SKM-1 (cell line): ENCODE data around the gene PCDHGB4.
"Not testable (repeated sequence)": the region's sequence is repeated elsewhere in the genome, so short reads cannot be mapped to it uniquely, and the experiment has no call there.

Experiments used
- DNase-seq: peaks from one replicate; lab custom pipeline; 2025; ENCODE audit not compliant: unreplicated experiment; lab: John Stamatoyannopoulos, UW

The PCDHGB4 gene

GRCh38 chr5:141387557-141388311 lies at the start of gene PCDHGB4:
TSS of gene PCDHGB4 (plus strand) at chr5:141387698. CDS start at chr5:141387885, 187 bp downstream.
- DNase-seq = not testable (repeated sequence)

DNA sequence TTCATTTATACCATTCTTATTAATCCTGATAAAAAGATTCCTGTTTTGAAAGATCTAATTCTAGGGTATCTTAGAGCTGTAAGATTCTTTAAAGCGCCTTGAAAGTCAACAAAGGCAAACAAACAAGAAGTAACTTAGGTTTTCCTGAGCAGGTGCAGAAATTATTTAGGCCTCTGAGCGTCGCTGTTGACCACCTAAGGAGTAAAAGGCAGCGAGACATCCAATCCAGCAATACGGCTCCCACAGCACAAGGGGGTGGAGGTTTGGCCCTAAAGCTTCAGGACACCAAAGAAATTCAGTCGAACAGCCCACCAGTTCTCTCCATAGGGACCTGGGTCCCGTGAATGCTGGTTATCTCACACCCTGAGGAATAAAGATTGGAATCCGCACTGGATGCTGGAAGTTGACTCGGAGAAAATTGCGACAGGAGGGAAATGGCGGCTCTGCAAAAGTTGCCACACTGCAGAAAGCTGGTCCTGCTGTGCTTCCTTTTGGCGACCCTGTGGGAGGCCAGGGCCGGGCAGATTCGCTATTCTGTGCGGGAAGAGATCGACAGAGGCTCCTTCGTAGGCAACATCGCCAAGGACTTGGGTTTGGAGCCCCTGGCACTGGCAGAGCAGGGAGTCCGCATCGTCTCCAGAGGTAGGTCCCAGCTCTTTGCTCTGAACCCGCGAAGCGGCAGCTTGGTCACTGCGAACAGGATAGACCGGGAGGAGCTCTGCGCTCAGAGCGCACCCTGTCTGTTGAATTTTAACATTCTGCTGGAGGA lies 48.8 kb upstream of the PCDHGB4 start, which contains the start of gene PCDHGA2:
Gene PCDHGA2, plus strand, starts transcription at position 223 of the 769 bp plus-strand sequence.
- DNase-seq = no peak

DNA sequence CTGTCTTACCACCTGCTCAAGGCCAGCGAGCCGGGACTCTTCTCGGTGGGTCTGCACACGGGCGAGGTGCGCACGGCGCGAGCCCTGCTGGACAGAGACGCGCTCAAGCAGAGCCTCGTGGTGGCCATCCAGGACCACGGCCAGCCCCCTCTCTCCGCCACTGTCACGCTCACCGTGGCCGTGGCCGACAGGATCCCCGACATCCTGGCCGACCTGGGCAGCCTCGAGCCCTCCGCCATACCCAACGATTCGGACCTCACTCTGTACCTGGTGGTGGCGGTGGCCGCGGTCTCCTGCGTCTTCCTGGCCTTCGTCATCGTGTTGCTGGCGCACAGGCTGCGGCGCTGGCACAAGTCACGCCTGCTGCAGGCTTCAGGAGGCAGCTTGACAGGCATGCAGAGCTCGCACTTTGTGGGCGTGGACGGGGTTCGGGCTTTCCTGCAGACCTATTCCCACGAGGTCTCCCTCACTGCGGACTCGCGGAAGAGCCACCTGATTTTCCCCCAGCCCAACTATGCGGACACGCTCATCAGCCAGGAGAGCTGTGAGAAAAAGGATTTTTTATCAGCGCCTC lies 46.6 kb upstream of the PCDHGB4 start:
- not testable (repeated sequence) for DNase-seq

DNA sequence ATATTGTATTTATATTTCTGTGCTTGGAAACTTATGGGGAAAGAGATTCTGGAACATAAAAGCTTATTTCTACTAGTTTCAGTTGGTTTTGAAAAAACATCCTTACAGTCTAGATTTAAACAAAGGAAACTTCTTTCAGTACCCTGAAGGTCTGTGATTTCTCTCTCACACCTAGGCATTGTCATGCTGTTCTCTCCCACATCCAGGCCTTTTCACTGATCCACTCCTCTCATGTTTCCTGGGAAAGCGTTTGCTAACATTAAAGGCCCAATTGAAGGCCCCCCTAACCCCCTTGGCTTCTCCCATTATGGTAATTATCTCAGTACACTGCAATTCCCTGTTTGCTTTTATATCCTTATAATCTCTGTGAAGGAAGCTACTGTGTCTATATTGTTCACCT lies 44.7 kb upstream of the PCDHGB4 start:
- DNase-seq = no peak

DNA sequence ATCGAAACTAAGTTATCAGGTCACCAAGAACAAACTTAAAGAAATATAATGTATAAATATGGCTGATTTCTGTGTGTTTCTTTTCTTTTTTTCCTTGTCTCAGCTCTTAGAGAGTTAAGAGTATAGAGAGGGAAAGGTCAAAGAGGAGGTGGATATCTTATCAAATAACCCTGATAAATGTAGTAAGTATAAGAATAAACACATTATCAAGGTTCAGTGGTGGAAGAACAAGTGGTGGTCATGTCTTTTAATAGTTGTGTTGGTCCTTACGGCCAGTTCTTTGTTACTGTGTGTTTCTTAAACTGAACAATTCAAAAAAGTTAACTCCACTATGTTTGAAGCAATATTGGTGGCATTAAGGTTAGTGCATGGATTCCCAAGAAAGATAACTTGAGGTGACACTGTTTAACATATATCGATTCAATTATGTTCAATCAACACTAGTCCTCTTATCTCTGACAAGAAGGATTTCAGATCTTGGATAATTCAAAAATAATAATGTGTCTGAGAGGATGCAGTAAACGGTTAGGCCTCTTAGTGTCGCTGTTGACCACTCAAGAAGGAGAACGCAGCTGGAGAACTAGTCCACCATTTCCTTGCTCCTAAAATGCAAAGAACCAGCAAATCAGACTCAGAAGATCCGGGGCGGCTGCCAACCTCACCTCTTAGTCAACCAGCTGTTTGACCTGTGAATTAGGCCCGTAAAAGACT lies 44.1 kb upstream of the PCDHGB4 start, which contains the start of gene PCDHGA3:
Gene PCDHGA3, plus strand, starts transcription at position 588 of the 711 bp plus-strand sequence. CDS start 205 bp downstream, outside the sequence.
- no peak for DNase-seq

- DNase-seq = no peak
These were observed 43.5 kb upstream of the PCDHGB4 start for GRCh38 chr5:141343953-141344463.

DNA sequence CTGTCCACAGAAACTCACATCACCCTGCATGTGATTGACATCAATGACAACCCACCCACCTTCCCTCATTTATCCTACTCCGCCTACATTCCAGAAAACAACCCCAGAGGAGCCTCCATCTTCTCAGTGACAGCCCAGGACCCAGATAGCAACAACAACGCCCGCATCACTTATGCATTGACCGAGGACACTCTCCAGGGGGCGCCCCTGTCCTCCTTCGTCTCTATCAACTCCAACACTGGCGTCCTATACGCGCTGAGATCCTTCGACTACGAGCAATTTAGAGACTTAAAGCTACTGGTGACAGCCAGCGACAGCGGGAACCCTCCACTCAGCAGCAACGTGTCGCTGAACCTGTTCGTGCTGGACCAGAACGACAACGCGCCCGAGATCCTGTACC lies 42.2 kb upstream of the PCDHGB4 start:
- DNase-seq = no peak

DNA sequence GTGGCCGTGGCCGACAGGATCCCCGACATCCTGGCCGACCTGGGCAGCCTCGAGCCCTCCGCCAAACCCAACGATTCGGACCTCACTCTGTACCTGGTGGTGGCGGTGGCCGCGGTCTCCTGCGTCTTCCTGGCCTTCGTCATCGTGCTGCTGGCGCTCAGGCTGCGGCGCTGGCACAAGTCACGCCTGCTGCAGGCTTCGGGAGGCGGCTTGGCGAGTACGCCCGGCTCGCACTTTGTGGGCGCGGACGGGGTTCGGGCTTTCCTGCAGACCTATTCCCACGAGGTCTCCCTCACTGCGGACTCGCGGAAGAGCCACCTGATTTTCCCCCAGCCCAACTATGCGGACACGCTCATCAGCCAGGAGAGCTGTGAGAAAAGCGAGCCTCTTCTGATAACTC lies 41.5 kb upstream of the PCDHGB4 start:
- not testable (repeated sequence) for DNase-seq

DNA sequence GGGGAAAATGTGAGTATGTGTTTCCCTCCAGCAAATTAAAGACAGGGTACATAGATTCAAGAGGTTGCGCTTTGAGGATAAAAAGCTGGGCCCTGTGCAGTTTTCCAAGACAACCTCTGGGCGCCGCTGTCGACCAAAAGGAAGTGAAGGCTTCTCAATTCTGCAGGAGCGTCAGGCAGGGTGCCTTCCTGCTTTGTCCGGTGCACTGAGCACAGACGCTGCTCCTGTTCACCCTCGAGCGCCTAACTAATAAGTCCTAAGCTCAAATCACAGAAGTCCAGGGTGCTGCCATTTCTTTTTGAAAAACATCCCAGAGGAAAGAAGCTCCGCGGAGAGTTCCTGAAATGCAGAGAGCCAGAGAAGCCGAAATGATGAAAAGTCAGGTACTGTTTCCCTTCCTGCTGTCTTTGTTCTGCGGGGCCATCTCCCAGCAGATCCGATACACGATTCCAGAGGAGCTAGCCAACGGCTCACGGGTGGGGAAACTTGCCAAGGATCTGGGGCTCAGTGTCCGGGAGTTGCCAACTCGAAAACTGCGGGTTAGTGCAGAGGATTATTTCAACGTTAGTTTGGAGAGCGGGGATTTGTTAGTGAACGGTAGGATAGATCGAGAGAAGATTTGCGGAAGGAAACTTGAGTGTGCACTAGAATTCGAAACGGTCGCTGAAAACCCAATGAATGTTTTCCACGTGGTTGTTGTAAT lies 37.4 kb upstream of the PCDHGB4 start, which contains the start of gene PCDHGB1:
Gene PCDHGB1, plus strand, starts transcription at position 183 of the 703 bp plus-strand sequence. Its CDS starts 162 bp downstream, at position 345.
- DNase-seq = no peak

DNA sequence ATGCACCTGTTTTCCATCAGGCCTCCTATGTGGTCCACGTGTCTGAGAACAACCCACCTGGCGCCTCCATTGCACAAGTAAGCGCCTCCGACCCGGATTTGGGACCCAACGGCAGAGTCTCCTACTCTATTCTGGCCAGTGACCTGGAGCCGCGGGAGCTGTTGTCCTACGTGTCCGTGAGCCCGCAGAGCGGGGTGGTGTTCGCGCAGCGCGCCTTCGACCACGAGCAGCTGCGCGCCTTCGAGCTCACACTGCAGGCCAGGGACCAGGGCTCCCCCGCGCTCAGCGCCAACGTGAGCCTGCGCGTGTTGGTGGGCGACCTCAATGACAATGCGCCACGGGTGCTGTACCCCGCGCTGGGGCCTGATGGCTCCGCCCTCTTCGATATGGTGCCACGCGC lies 35.9 kb upstream of the PCDHGB4 start:
- no peak for DNase-seq

DNA sequence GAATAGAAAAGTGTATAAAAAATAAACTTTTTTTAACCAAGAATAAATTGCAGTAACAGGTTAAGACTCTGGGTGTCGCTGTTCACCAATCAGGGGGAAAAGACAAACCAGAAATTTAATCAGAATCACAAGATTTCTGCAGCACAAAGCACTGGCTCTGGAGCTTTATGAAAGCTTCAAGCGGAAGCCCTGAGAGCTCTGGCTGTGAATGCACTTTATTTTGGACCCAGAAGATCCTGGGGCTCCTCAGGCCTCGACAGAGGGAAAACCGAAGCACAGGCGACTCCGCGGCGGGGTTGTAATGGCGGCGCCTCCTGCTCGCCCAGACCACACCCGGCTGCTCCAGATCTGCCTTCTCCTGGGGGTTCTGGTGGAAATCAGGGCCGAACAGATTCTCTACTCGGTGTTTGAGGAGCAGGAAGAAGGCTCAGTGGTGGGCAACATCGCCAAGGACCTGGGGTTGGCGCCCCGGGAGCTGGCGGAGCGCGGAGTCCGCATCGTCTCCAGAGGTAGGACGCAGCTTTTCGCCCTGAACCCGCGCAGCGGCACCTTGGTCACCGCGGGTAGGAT lies 32.5 kb upstream of the PCDHGB4 start, which contains the start of gene PCDHGA4:
Gene PCDHGA4, plus strand, starts transcription at position 122 of the 570 bp plus-strand sequence. Its CDS starts 87 bp downstream, at position 209.
- DNase-seq = no peak

DNA sequence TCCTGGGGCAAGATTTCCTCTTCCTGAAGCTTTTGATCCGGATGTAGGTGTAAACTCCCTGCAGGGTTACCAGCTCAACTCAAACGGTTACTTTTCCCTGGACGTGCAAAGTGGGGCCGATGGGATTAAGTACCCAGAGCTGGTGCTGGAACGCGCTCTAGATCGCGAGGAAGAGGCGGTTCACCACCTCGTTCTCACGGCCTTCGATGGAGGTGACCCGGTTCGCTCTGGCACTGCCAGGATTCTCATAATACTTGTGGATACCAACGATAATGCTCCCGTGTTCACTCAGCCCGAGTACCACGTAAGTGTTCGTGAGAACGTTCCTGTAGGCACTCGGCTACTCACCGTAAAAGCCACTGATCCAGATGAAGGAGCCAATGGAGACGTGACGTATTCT lies 31.9 kb upstream of the PCDHGB4 start:
- DNase-seq = no peak

- no peak for DNase-seq
These were observed 31.4 kb upstream of the PCDHGB4 start for GRCh38 chr5:141356133-141356532.

DNA sequence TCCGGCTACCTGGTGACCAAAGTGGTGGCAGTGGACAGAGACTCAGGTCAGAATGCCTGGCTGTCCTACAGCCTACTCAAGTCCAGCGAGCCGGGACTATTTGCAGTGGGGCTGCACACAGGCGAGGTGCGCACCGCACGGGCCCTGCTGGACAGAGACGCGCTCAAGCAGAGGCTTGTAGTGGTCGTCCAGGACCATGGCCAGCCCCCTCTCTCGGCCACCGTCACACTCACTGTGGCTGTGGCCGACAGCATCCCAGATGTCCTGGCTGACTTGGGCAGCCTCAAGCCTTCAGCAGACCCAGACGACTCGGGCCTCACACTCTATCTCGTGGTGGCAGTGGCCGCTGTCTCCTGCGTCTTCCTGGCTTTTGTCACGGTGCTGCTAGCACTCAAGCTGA lies 30.5 kb upstream of the PCDHGB4 start:
- DNase-seq = no peak

DNA sequence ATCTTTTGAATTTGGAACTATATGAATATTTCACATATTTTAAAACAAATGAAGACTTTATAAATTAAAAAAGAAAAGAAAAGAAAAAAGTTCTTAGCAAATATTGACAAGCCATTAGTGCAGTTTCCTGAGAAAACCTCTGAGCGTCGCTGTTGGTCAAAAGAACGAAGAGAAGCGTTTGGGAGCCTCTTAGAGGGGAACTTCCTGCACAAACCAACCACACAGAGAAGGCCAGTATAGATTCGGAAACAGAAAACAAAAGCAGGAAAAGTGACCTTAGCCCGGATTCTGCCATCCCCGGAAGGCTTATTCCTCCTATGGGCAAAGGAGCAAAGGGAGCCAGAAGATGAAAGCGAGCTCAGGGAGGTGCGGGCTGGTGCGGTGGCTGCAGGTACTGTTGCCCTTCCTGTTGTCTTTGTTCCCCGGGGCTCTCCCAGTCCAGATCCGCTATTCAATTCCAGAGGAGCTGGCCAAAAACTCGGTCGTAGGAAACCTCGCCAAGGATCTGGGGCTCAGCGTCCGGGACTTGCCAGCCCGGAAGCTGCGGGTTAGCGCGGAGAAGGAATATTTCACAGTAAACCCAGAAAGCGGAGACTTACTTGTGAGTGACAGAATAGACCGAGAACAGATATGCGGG lies 27.6 kb upstream of the PCDHGB4 start, which contains the start of gene PCDHGB2:
Gene PCDHGB2, plus strand, starts transcription at position 205 of the 637 bp plus-strand sequence. Its CDS starts 142 bp downstream, at position 347.
- no peak for DNase-seq

DNA sequence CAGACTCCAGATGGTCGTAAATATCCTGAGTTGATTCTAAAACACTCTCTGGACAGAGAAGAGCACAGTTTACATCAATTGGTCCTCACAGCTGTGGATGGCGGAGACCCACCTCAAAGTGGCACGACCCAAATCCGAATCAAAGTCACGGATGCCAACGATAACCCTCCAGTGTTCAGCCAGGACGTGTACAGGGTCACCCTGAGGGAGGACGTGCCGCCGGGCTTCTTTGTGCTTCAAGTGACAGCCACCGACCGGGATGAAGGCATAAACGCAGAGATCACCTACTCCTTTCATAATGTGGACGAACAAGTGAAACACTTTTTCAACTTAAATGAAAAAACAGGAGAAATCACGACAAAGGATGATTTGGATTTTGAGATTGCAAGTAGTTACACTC lies 26.8 kb upstream of the PCDHGB4 start:
- DNase-seq = no peak

- no peak for DNase-seq
These were observed 24.8 kb upstream of the PCDHGB4 start for GRCh38 chr5:141362719-141363118.

- DNase-seq = no peak
These were observed 23.4 kb upstream of the PCDHGB4 start, which contains the start of gene PCDHGA5 for GRCh38 chr5:141363952-141364660. TSS of gene PCDHGA5 (plus strand) at chr5:141364162. CDS start at chr5:141364331, 169 bp downstream.
